Heart right ventricle (tissue), 16 donors: ENCODE data around the gene GNB1L. TPM values are rescaled to one million over a fixed set of nuclear protein-coding genes. Genes with fewer than 3 reads are reported as not detected.

Source experiments
- ATAC-seq, 8 donors: fragments of 200-7000 bp; cut with Tn5 transposase; one replicate each; pipeline ENCODE4 v1.9.1; 2020; ENCODE audit warnings: mild to moderate bottlenecking in 8 of 8, moderate library complexity in 8 of 8, moderate number of reproducible peaks in 1 of 8
- DNase-seq, 2 donors: peaks; one replicate each; pipeline ENCODE4 v3.0.0-alpha.2; 2020
- H3K27ac ChIP-seq, 10 donors: fragments of 200-600 bp; sonication (generic) in 2 of 10; one replicate each; pipeline versions ENCODE4 v1.5.0 to v1.8.0; 2020 to 2022; ENCODE audit warnings: mild to moderate bottlenecking in 3 of 10
- H3K27me3 ChIP-seq, 7 donors: fragments of 200-600 bp; one replicate each; pipeline ENCODE4 v1.8.0; 2021 to 2022; ENCODE audit warnings: mild to moderate bottlenecking in 2 of 7
- H3K36me3 ChIP-seq, 9 donors: fragments of 200-600 bp; sonication (generic) in 1 of 9; one replicate each; pipeline versions ENCODE4 v1.5.0 to v1.8.0; 2020 to 2022; ENCODE audit warnings: mild to moderate bottlenecking in 2 of 9
- H3K4me1 ChIP-seq, 9 donors: fragments of 200-600 bp; sonication (generic) in 1 of 9; one replicate each; pipeline versions ENCODE4 v1.5.0 to v1.8.0; 2020 to 2022; ENCODE audit warnings: mild to moderate bottlenecking in 4 of 9
- H3K4me3 ChIP-seq, 10 donors: fragments of 200-600 bp; sonication (generic) in 2 of 10; one replicate each; pipeline versions ENCODE4 v1.5.0 to v1.8.0; 2020 to 2022; ENCODE audit warnings: mild to moderate bottlenecking in 7 of 10, moderate library complexity in 2 of 10
- H3K9me3 ChIP-seq, 11 donors: fragments of 200-600 bp in 10 of 11; sonication (generic) in 2 of 11; one replicate each; pipeline versions ENCODE4 v1.5.0 to v1.8.0; 2013 to 2022; ENCODE audit warnings: mild to moderate bottlenecking in 2 of 11, control low read depth in 1 of 11, moderate library complexity in 1 of 11
- WGBS, 2 donors: extraction: QIAGEN DNeasy Blood & Tissue Kit; methylation state at CpG; one replicate each; pipeline ENCODE4 v1.1.7; 2013; ENCODE audit warnings: inconsistent platforms in 1 of 2; 5-methylcytosine and 5-hydroxymethylcytosine counted together
- intact Hi-C, 10 donors: fragments of 100-400 bp; cut with DNase I; formaldehyde crosslinking; loops; one replicate each; pipeline versions ENCODE4 v1.11.1 to v1.14.2; 2022
- polyA plus RNA-seq, 2 donors: library from polyadenylated mRNA; stranded (reverse); fragments of 200-250 nt; gene quantifications; one replicate each; pipeline ENCODE4 v1.2.3, GENCODE V29; 2013
- total RNA-seq, 10 donors: library from RNA; stranded (reverse); fragmentation: NEBNext Ultra II Directional in 3 of 10; extraction: Animal tissue kit (Norgen Biotek cat#: 25700) in 3 of 10; gene quantifications; one replicate each; pipeline versions ENCODE4 v1.2.1 to v1.2.4, GENCODE V29; 2021 to 2023
- TF ChIP-seq, protein P1 (sequence below), 9 donors: fragments of 200-600 bp; sonication (generic) in 2 of 9; IDR thresholded peaks; one replicate each; pipeline versions ENCODE4 v1.5.0 to v1.8.0; 2021 to 2022; ENCODE audit warnings: antibody characterized with exemption in 9 of 9, mild to moderate bottlenecking in 5 of 9, moderate library complexity in 1 of 9
- donor health status: Arrhythmogenic right ventricular cardiomyopathy.
- donor health status: ischemic (EF 13 %, LVEDD 7.1; RV severe dilation, severe dysfunction).
- donor health status: healthy with polysubstance abuse.
- donor health status: DM: no; HTN: yes; CAD: no.
- donor health status: DM: no; HTN: no; CAD: no.
- donor health status: ischemic (EF 25% LVEDD 6.9; RV normal size, moderate dysfunction).
- donor health status: ischemic (EF 25% LVEDD 5.7; RV mildly dilated, moderate dysfunction).
- donor health status: healthy.
- donor health status: DM: yes; HTN: yes; CAD: no.
- donor health status: Ischemic cardiomyopathy.
- donor health status: ischemic (EF 35%, LVEDD 5.7; RV mildly dilated, moderate dysfunction).
- donor health status: nonischemic (EF 11% LVEDD 7.7; RV severe dilation, severe dysfunction).
- donor health status: DM: yes; HTN: yes; CAD: no.
- donor health status: PGD.
- donor health status: ischemic (EF 29% LVEDD 5.4; RV normal size, mild dysfunction).
- donor health status: nonischemic (EF 23%, LVEDD 6.1; RV moderate dilation, normal function).

The GNB1L gene
- total and polyA plus RNA-seq, 12 donors: 0.76 to 9.3 (median 1.9) TPM

DNA sequence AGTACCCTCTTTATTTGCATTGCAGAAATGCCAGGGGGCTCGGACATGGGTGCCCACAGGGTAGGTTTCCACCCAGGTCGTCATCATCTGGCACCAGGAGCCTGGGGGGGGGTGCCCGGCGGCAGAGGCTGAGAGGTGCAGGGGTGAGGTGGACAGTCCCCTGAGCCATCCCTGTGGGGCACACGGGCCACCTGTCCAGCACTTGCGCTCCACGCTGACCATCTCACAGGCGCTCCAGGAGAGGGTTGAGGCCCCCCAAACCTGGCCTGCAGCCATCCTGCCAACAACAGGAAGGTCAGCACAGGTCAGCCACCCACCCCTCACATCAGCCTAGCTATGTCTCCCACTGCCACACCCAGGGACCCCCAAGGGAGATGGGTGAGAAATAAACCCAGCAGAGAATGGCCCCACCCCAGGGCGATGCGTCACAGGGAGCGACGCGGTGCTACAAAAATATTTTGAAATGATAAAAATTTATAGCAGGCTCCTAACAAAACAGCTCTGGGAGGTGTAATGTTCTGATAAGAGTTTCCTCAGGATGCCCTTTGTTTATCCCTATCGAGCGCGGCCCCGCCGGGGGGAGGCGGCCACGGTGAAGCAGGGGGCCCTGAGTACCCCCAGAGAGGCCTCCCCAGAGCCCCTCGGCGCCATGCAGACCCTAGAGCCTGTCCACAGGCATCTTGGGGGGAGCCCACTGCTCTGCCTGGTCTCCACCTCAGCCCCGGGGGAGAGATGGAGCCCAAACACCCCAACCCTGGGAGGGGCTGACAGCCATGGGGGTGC is 21.0 kb upstream of the GNB1L start:
- TF ChIP-seq, protein P1, sequence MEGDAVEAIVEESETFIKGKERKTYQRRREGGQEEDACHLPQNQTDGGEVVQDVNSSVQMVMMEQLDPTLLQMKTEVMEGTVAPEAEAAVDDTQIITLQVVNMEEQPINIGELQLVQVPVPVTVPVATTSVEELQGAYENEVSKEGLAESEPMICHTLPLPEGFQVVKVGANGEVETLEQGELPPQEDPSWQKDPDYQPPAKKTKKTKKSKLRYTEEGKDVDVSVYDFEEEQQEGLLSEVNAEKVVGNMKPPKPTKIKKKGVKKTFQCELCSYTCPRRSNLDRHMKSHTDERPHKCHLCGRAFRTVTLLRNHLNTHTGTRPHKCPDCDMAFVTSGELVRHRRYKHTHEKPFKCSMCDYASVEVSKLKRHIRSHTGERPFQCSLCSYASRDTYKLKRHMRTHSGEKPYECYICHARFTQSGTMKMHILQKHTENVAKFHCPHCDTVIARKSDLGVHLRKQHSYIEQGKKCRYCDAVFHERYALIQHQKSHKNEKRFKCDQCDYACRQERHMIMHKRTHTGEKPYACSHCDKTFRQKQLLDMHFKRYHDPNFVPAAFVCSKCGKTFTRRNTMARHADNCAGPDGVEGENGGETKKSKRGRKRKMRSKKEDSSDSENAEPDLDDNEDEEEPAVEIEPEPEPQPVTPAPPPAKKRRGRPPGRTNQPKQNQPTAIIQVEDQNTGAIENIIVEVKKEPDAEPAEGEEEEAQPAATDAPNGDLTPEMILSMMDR (IDR thresholded peaks at IDR 0.05): no peak
- no peaks in the 10 kb centered on the region for H3K9me3 ChIP-seq
- intact Hi-C loops: no loop called here
- WGBS, 2 donors: 78 to 79% methylated on average over 23 of the region's 23 CpGs
- peaks cover 0 to 19% (median 0%) of the 10 kb centered on the region in 9 donors for H3K36me3 ChIP-seq
- H3K27me3 ChIP-seq: no peaks in the 10 kb centered on the region
- ATAC-seq (peak in 3 of 8 donors; percentile 7 to 27 (median 21)), DNase-seq (no peak)
- H3K4me1 ChIP-seq: peaks cover 2 to 19% (median 10%) of the 10 kb centered on the region in 9 donors
- H3K4me3 ChIP-seq: no peak overlapping the region
- H3K27ac ChIP-seq: no peak overlapping the region

DNA sequence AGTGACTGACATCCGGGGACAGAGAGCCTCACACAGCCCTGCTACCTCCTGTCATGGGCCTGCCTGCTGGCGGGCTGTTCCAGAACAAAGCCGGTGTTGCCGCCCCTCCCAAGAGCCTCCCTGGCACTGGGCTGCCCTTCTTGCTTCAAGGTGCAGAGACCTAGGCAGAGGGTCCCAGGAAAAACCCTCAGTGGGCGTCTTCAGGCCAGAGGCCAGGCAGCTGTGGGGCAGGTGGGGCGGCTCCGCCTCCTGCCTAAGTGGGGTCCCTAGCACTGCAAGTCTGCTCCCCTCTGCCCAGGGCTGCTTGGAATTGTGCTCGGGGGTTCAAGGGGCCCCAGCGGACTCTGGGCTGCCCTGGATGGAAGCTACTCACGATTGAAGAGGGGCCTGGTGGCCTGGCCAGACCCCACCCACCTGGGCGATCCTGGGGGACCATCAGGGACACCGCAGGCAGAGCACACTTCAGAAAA is 20.4 kb upstream of the GNB1L start:
- DNase-seq: no peak
- H3K4me3 ChIP-seq: no peak overlapping the region
- ATAC-seq: no peak
- peaks cover 0 to 19% (median 0%) of the 10 kb centered on the region in 9 donors for H3K36me3 ChIP-seq
- WGBS, 2 donors: 82 to 88% methylated on average over 12 of the region's 12 CpGs
- TF ChIP-seq, protein P1 (IDR thresholded peaks at IDR 0.05): no peak
- peak overlapping the region in 2 of 10 donors; percentile 7 to 34 for H3K27ac ChIP-seq
- intact Hi-C loops: no loop called here
- H3K9me3 ChIP-seq: no peaks in the 10 kb centered on the region
- H3K4me1 ChIP-seq: peaks cover 2 to 15% (median 10%) of the 10 kb centered on the region in 9 donors
- no peaks in the 10 kb centered on the region for H3K27me3 ChIP-seq

DNA sequence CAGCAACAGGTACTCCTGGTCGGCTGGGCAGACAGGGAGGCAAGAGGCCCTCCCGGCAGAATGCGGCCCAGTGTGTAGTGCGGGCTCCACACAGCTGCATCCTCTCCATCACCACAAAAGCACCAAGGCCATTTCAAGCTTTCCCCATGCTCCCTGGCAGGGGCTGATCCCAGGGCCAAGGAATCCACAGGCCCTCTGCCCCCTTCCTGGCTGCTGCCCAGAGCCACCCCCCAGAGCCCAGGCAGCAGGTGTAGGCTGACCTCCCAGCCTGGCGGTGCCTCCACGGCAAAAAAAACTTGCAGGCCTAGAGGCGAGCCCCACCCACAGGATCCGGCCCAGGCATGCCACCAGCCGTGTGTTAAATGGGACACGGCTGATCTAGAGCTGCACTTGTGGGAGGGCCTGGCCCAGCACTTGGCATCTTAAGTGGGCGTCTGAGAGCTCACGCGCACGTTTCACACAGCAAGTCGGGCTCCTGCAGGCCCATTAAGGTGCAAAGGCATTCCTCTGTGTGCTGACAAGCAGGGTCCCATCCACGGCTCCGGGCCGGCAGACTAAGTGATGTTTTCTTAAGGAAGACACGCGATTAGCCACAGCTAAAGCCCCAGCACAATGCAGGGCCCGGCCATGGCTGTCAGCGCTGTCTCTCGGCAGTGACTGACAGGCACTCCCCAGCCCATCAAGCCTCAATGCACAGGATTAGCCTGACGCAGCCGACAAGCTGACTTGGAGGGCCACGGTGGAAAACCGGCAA is 19.8 kb upstream of the GNB1L start:
- ATAC-seq (peak in 7 of 8 donors; percentile 11 to 63 (median 47)), DNase-seq (peak in 1 of 2 donors; percentile 30)
- 38 to 53% methylated on average over 27 of the region's 27 CpGs for WGBS, 2 donors

DNA sequence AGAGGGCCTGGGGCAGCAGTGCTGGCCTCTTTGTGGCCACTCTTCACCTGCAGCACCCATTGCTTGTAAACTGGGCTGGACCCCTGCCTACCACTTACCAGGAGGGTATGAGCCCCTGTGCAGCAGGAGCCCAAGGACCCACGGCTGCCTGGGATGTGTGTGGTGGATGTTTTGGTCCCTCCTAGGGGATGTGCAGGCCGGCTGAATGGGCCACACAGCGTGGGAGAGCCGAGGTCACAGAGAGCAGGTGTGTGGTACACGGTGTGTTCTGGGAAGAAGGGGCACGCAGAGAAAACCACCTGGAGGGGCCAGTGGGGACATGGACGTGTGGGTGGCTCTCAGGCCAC is 19.3 kb upstream of the GNB1L start:
- 87 to 89% methylated on average over 7 of the region's 7 CpGs for WGBS, 2 donors
- DNase-seq (no peak), ATAC-seq (no peak)
- no peak overlapping the region for H3K27ac ChIP-seq
- H3K4me3 ChIP-seq: no peak overlapping the region
- no peaks in the 10 kb centered on the region for H3K27me3 ChIP-seq
- H3K9me3 ChIP-seq: no peaks in the 10 kb centered on the region
- peaks cover 0 to 15% (median 0%) of the 10 kb centered on the region in 9 donors for H3K36me3 ChIP-seq
- TF ChIP-seq, protein P1 (IDR thresholded peaks at IDR 0.05): no peak
- intact Hi-C loops: loop anchor here in 1 of 10 donors (5.0 kb wide), 1 partner anchor 42 kb away; no protein-coding TSS in a partner anchor
- peaks cover 2 to 15% (median 10%) of the 10 kb centered on the region in 9 donors for H3K4me1 ChIP-seq

More for the DNA sequence above, 19.8 kb upstream of the GNB1L start:
- peaks cover 0 to 15% (median 0%) of the 10 kb centered on the region in 9 donors for H3K36me3 ChIP-seq
- H3K27me3 ChIP-seq: no peaks in the 10 kb centered on the region
- peaks cover 2 to 15% (median 10%) of the 10 kb centered on the region in 9 donors for H3K4me1 ChIP-seq
- intact Hi-C loops: loop anchor here in 1 of 10 donors (5.0 kb wide), 1 partner anchor 42 kb away; no protein-coding TSS in a partner anchor
- TF ChIP-seq, protein P1 (IDR thresholded peaks at IDR 0.05): no peak
- H3K9me3 ChIP-seq: no peaks in the 10 kb centered on the region
- peak overlapping the region in 2 of 10 donors; percentile 7 to 34 for H3K27ac ChIP-seq
- no peak overlapping the region for H3K4me3 ChIP-seq
